ENCODE measurements around the gene RAB4A.

Gene RAB4A

GRCh38 chr1:229278120-229278741 is 7.3 kb downstream of the RAB4A start:
- TF ChIP-seq, protein P1, sequence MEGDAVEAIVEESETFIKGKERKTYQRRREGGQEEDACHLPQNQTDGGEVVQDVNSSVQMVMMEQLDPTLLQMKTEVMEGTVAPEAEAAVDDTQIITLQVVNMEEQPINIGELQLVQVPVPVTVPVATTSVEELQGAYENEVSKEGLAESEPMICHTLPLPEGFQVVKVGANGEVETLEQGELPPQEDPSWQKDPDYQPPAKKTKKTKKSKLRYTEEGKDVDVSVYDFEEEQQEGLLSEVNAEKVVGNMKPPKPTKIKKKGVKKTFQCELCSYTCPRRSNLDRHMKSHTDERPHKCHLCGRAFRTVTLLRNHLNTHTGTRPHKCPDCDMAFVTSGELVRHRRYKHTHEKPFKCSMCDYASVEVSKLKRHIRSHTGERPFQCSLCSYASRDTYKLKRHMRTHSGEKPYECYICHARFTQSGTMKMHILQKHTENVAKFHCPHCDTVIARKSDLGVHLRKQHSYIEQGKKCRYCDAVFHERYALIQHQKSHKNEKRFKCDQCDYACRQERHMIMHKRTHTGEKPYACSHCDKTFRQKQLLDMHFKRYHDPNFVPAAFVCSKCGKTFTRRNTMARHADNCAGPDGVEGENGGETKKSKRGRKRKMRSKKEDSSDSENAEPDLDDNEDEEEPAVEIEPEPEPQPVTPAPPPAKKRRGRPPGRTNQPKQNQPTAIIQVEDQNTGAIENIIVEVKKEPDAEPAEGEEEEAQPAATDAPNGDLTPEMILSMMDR (IDR thresholded peaks at IDR 0.05), result no peak

DNA sequence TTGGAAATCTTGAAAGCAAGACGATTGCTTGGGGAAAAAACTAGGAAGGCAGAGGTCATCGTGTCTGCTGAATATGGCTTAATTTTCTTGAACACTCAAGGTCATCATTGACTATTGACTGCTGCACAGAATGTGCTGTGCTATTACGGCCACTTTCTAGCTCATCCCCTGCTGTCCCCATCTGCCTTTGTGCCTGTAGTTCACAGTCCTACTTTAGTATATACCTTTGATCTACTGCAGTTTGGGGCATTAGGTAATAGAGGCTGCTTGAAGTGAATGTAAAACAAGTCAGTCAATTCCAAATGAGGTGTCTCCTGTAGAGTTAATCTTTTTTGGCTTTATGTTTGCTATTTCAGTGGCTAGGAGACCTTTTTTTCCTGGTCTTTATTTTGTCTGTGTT is 8.3 kb downstream of the RAB4A start:
- TF ChIP-seq, protein P1 (IDR thresholded peaks at IDR 0.05), result no peak

DNA sequence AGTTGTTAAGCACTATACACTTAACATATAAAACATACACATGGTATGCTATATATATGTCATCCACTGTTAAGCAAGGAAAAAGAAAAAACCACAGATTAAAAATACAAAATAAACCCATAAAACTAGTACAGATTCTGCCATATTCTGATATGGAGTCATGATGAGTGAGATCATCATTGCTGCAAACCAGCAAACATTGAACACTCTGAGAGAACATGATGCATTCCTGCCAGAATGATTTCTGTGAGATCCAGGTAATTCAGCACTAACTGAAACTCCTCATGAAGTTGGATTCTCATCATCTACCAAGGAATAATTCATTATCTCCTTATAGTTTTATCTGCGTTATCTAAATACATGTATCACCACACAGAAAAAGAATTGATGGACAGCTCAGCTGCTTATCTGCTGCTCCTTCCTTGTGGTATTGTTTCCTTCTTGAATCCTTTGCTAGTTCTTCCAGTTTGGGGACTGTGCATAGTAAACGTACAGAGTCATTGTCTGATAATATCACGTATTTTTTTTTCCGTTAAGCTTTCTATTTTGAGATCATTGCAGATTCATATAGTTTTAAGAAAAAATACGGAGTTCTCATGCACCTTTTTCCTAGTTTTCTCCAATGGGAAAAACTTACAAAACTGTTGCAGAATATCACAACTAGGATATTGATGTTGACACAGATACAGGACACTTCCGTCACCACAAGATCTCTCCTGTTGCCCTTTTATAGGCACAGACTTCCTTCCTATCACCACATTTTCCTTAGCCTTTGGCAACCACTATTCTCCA is 9.3 kb downstream of the RAB4A start:
- TF ChIP-seq, protein P1 (IDR thresholded peaks at IDR 0.05), result no peak

DNA sequence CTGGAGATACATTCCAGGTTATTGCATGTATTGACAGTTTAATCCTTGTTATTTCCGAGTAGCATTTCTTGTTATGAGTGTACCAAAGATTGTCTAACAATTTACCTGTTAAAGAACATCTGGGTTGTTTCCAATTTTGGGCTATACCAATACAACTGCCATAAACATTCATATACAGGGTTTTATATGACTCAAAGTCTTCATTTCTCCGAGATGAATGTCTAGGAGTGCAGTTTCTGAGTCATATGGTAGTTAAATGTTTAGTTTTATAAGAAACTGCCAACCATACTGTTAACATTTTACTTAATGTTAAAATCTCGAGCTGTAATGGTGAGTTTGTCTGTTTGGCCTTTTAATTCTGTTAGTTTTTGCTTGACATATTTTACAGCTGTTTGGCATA is 10.0 kb downstream of the RAB4A start:
- TF ChIP-seq, protein P1 (IDR thresholded peaks at IDR 0.05), result no peak

- TF ChIP-seq, protein P1 (IDR thresholded peaks at IDR 0.05), result no peak
Observed at GRCh38 chr1:229281339-229281926, 10.5 kb downstream of the RAB4A start.

DNA sequence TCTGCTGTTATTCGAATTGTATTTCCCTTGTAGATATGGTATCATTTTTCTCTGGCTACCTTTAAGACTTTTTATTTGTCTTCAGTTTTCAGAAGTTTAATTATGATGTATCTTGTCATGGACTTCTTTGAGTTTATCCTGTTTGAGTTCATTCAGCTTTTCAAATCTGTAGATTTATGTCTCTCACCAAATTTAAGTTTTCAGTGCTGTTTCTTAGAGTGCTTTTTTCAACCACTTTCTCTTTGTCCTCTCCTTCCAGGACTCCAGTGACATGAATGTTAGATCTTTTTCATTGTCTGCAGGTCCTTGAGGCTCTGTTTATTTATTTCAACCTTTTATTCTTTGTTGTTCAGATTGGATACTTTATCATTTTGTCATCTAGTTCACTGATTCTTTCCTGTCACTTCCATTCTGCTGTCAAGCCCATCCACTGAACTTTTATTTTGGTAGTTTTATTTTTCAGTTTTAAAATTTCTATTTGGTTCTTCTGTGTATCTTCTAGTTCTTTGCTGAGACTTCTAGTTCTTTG is 11.4 kb downstream of the RAB4A start:
- TF ChIP-seq, protein P1 (IDR thresholded peaks at IDR 0.05), result no peak

GRCh38 chr1:229283183-229283611 is 12.3 kb downstream of the RAB4A start:
- TF ChIP-seq, protein P1 (IDR thresholded peaks at IDR 0.05), result no peak

Data from LNCAP (cell line).